Stomach (tissue), 9 donors: ENCODE measurements around the gene DCTN2. TPM values are rescaled to one million over a fixed set of nuclear protein-coding genes. Genes with fewer than 3 reads are reported as not detected.
"Not testable (repeated sequence)": the region's sequence is repeated elsewhere in the genome, so short reads cannot be mapped to it uniquely, and the experiment has no call there.

ENCODE experiments used
- DNase-seq, 2 donors: peaks; one replicate each; pipeline versions ENCODE4 v3.0.0 to v3.0.0-alpha.2; 2013 to 2019
- H3K27ac ChIP-seq, 5 donors: fragments of 200-600 bp in 4 of 5; sonication (generic) in 4 of 5; one replicate each; pipeline ENCODE4 v1.5.1; 2013 to 2019; ENCODE audit warnings: mild to moderate bottlenecking in 1 of 5, moderate library complexity in 1 of 5
- H3K27me3 ChIP-seq, 3 donors: fragments of 200-600 bp; sonication (generic); one replicate each; pipeline ENCODE4 v1.5.1; 2017 to 2019; ENCODE audit warnings: mixed run types in 1 of 3
- H3K36me3 ChIP-seq, 4 donors: fragments of 200-600 bp; sonication (generic); 1 replicate in 3 of 4; 2 replicates in 1 of 4; pipeline ENCODE4 v1.5.1; 2016 to 2019
- H3K4me1 ChIP-seq, 4 donors: fragments of 200-600 bp; sonication (generic); one replicate each; pipeline ENCODE4 v1.5.1; 2016 to 2019
- H3K4me3 ChIP-seq, 4 donors: fragments of 200-600 bp; sonication (generic) in 3 of 4; one replicate each; pipeline ENCODE4 v1.5.1; 2016 to 2019; ENCODE audit warnings: mild to moderate bottlenecking in 1 of 4
- H3K9me3 ChIP-seq, 4 donors: fragments of 200-600 bp; sonication (generic); one replicate each; pipeline ENCODE4 v1.5.1; 2016 to 2019
- EP300 ChIP-seq: sonication (generic); formaldehyde crosslinking; IDR thresholded peaks from one replicate; pipeline ENCODE4 v1.6.1; 2017; ENCODE audit warnings: antibody characterized with exemption
- POLR2A ChIP-seq, 4 donors: fragments of 450-650 bp; IDR thresholded peaks; one replicate each; pipeline ENCODE4 v1.6.1; 2016; ENCODE audit warnings: antibody characterized with exemption in 4 of 4, control low read depth in 2 of 4, mild to moderate bottlenecking in 1 of 4, moderate library complexity in 1 of 4
- POLR2AphosphoS5 ChIP-seq, 3 donors: sonication (generic); formaldehyde crosslinking; IDR thresholded peaks; one replicate each; pipeline ENCODE4 v1.6.1; 2016; ENCODE audit warnings: antibody characterized with exemption in 3 of 3
- WGBS, 5 donors: extraction: QIAGEN DNeasy Blood & Tissue Kit in 3 of 5; methylation state at CpG; one replicate each; pipeline versions ENCODE4 v1.1.5 to v1.1.7; 2013 to 2018; 5-methylcytosine and 5-hydroxymethylcytosine counted together
- intact Hi-C: fragments of 100-400 bp; cut with DNase I; formaldehyde crosslinking; loops from one replicate; pipeline ENCODE4 v1.15.1; 2023; ENCODE audit warnings: low total_unique reads
- polyA plus RNA-seq, 3 donors: library from polyadenylated mRNA; stranded (reverse); fragments of 200-250 nt; gene quantifications; one replicate each; pipeline ENCODE4 v1.2.3, GENCODE V29; 2013
- total RNA-seq, 5 donors: library from RNA; depleted of rRNA; stranded (reverse); fragments of >200 nt; gene quantifications; one replicate each; pipeline versions ENCODE4 v1.1.0 to v1.2.3, GENCODE V29; 2014 to 2016
- TF ChIP-seq, protein P1 (sequence below), 7 experiments: fragments of 450-650 bp in 4 of 7; fragments of 200-600 bp in 3 of 7; sonication (generic) in 3 of 7; IDR thresholded peaks; one replicate each; pipeline ENCODE4 v1.5.1; 2016 to 2019; ENCODE audit warnings: antibody characterized with exemption in 7 of 7, control low read depth in 2 of 7, mild to moderate bottlenecking in 1 of 7
- donor health status: healthy with polysubstance abuse.
- donor health status: Bipolar disorder and iron deficiency.
- donor health status: healthy.

DCTN2 gene
- total and polyA plus RNA-seq, 8 donors = 28.6 to 177 (median 106) TPM

DNA sequence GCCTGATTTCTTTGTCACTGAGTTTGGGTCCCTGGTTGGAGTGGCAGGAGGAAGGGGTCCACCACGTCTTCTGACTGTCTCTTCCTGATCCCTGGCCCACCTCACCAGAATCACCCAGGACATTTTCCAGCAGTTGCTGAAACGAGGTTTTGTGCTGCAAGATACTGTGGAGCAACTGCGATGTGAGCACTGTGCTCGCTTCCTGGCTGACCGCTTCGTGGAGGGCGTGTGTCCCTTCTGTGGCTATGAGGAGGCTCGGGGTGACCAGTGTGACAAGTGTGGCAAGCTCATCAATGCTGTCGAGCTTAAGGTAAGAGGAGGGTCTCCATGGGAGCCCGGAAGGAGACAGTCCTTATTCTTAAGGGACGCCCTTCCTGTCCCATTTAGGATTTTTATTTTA is 46.8 kb downstream of the DCTN2 start:
- Histone ChIP-seq H3K4me3 (no peak overlapping the region), H3K4me1 (no peaks in the 10 kb centered on the region), H3K27ac (no peak overlapping the region), H3K36me3 (peaks cover 59 to 100% (median 96%) of the 10 kb centered on the region in 4 donors), H3K9me3 (no peaks in the 10 kb centered on the region), H3K27me3 (no peaks in the 10 kb centered on the region)
- intact Hi-C loops = no loop called here
- DNase-seq = no peak
- TF ChIP-seq EP300 = no peak
- no peak for TF ChIP-seq POLR2A (IDR thresholded peaks at IDR 0.05)
- TF ChIP-seq POLR2AphosphoS5 (IDR thresholded peaks at IDR 0.05) = no peak
- WGBS, 5 donors = 87 to 97% (median 95%) methylated on average over 11 of the region's 11 CpGs

DNA sequence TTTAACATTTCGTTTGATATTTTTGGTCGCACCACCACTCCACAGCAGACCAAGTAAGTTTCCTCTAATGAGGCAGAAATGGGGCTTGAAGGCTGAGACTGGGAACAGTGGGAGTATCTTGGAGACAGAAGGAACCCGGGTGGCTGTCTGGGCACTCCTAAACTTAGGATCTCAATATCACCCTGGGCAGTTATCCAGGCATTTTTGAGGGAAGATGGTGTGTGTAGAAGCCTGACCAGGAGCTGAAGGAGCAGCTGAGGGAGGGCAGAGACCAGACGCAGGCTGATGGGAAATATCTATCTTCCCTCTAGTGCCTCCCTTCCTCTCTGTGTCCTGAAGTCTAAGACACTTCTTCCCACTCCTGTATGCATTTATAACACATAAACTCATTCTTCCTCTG is 48.4 kb downstream of the DCTN2 start:
- Histone ChIP-seq H3K4me3 (no peak overlapping the region), H3K27ac (no peak overlapping the region), H3K36me3 (peaks cover 47 to 92% (median 89%) of the 10 kb centered on the region in 4 donors), H3K27me3 (no peaks in the 10 kb centered on the region), H3K9me3 (no peaks in the 10 kb centered on the region), H3K4me1 (no peaks in the 10 kb centered on the region)
- intact Hi-C loops = no loop called here
- TF ChIP-seq, protein P1, sequence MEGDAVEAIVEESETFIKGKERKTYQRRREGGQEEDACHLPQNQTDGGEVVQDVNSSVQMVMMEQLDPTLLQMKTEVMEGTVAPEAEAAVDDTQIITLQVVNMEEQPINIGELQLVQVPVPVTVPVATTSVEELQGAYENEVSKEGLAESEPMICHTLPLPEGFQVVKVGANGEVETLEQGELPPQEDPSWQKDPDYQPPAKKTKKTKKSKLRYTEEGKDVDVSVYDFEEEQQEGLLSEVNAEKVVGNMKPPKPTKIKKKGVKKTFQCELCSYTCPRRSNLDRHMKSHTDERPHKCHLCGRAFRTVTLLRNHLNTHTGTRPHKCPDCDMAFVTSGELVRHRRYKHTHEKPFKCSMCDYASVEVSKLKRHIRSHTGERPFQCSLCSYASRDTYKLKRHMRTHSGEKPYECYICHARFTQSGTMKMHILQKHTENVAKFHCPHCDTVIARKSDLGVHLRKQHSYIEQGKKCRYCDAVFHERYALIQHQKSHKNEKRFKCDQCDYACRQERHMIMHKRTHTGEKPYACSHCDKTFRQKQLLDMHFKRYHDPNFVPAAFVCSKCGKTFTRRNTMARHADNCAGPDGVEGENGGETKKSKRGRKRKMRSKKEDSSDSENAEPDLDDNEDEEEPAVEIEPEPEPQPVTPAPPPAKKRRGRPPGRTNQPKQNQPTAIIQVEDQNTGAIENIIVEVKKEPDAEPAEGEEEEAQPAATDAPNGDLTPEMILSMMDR (IDR thresholded peaks at IDR 0.05) = no peak
- TF ChIP-seq EP300 (no peak), POLR2A (IDR thresholded peaks at IDR 0.05) (no peak), POLR2AphosphoS5 (IDR thresholded peaks at IDR 0.05) (no peak)
- DNase-seq = no peak
- WGBS, 5 donors = 88 to 98% (median 96%) methylated on average over 4 of the region's 4 CpGs

- Histone ChIP-seq H3K27ac (no peak overlapping the region), H3K4me1 (no peaks in the 10 kb centered on the region), H3K4me3 (no peak overlapping the region), H3K9me3 (no peaks in the 10 kb centered on the region), H3K36me3 (peaks cover 42 to 87% (median 85%) of the 10 kb centered on the region in 4 donors), H3K27me3 (no peaks in the 10 kb centered on the region)
- no peak for DNase-seq
- intact Hi-C loops = no loop called here
- WGBS, 5 donors = 82 to 92% (median 84%) methylated on average over 8 to 9 of the region's 9 CpGs
- TF ChIP-seq EP300 (no peak), POLR2A (IDR thresholded peaks at IDR 0.05) (no peak), POLR2AphosphoS5 (IDR thresholded peaks at IDR 0.05) (no peak)
- TF ChIP-seq, protein P1 (IDR thresholded peaks at IDR 0.05) = no peak
These were observed 48.9 kb downstream of the DCTN2 start for GRCh38 chr12:57498132-57498502.

DNA sequence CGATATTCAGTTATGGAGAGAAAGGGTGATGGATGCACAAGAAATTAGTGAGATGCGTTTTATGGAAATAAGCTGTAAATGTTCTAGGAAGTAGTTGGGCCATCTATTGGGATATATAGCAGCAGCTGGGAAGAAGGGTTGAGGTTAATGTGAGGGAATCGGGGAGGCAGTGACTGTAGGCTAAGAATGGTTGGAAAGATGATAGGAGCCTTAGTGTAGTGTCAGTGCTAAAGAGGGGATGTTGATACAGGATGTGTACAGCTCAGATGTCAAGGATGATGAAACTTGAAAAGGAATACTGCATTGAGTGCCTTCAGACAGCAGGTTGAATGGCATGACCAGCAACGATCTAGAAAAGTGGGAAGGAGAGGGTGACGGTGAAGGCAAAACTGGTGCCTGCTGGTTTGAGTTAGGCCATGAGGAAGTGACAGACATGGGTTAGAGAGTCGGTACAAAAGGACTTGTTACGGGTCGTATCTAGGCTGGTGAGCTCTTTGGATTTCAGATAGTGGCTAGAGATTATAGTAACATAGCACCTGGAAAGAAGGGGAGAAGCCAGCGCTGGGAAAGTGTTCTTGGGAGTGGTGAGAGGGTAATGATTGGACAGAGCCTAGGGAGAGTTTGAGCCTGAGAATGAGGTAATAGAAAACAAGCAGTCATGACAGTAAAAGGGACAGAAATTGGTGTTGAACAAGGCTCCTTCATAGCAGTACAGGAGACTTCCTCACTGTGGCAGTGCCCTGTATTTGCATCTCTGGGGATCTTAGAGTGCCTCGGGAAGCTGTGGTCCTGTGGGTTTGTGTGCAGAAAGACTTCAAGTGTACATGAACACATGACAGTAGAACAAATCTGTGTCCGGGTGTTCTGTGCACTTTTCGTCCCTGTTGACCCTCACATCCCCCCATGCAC is 49.5 kb downstream of the DCTN2 start:
- Histone ChIP-seq H3K27me3 (no peaks in the 10 kb centered on the region), H3K36me3 (peaks cover 47 to 87% (median 84%) of the 10 kb centered on the region in 4 donors), H3K4me3 (no peak overlapping the region), H3K9me3 (no peaks in the 10 kb centered on the region), H3K27ac (no peak overlapping the region), H3K4me1 (no peaks in the 10 kb centered on the region)
- TF ChIP-seq POLR2AphosphoS5 (IDR thresholded peaks at IDR 0.05) (no peak), POLR2A (IDR thresholded peaks at IDR 0.05) (no peak), EP300 (no peak)
- TF ChIP-seq, protein P1 (IDR thresholded peaks at IDR 0.05) = no peak
- WGBS, 5 donors = 89 to 94% (median 93%) methylated on average over 12 of the region's 12 CpGs
- no peak for DNase-seq
- intact Hi-C loops = no loop called here

GRCh38 chr12:57496822-57497221 is 50.2 kb downstream of the DCTN2 start:
- intact Hi-C loops = no loop called here
- H3K9me3 ChIP-seq = no peaks in the 10 kb centered on the region
- TF ChIP-seq, protein P1 (IDR thresholded peaks at IDR 0.05) = no peak
- TF ChIP-seq EP300 (no peak), POLR2A (IDR thresholded peaks at IDR 0.05) (no peak), POLR2AphosphoS5 (IDR thresholded peaks at IDR 0.05) (no peak)
- DNase-seq = no peak
- no peak overlapping the region for H3K4me3 ChIP-seq
- no peak overlapping the region for H3K27ac ChIP-seq
- no peaks in the 10 kb centered on the region for H3K27me3 ChIP-seq
- peaks cover 43 to 87% (median 84%) of the 10 kb centered on the region in 4 donors for H3K36me3 ChIP-seq
- no peaks in the 10 kb centered on the region for H3K4me1 ChIP-seq

DNA sequence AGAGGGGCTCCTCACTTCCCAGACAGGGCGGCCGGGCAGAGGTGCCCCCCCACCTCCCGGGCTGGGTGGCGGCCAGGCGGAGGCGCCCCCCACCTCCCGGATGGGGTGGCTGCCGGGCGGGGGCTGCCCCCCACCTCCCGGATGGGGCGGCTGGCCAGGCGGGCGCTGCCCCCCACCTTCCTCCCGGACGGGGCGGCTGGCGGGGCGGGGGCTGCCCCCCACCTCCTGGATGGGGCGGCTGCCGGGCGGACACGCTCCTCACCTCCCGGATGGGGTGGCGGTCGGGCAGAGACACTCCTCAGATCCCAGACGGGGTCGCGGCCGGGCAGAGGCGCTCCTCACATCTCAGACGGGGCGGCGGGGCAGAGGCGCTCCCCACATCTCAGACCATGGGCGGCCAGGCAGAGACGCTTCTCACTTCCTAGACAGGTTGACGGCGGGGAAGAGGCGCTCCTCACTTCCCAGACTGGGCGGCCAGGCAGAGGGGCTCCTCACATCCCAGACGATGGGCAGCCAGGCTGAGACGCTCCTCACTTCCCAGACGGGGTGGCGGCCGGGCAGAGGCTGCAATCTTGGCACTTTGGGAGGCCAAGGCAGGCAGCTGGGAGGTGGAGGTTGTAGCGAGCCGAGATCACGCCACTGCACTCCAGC is 51.8 kb downstream of the DCTN2 start:
- H3K4me3 ChIP-seq, H3K27me3 ChIP-seq, H3K4me1 ChIP-seq, intact Hi-C loops, H3K9me3 ChIP-seq, H3K27ac ChIP-seq, DNase-seq: not testable (repeated sequence)
- peaks cover 43 to 87% (median 84%) of the 10 kb centered on the region in 4 donors for H3K36me3 ChIP-seq
- 91 to 99% (median 96%) methylated on average over 19 to 45 of the region's 48 CpGs for WGBS, 5 donors
